ENCODE measurements around the gene USF2.

Gene USF2

GRCh38 chr19:35287713-35288112 is 19.0 kb downstream of the USF2 start:
- no peak for DNase-seq

- no peak for DNase-seq
Measured at GRCh38 chr19:35288331-35288730, 19.6 kb downstream of the USF2 start.

- DNase-seq, result no peak
Measured at GRCh38 chr19:35288906-35289305, 20.1 kb downstream of the USF2 start.

- DNase-seq, result no peak
Measured at GRCh38 chr19:35290381-35291127, 21.8 kb downstream of the USF2 start.

- no peak for DNase-seq
Measured at GRCh38 chr19:35291259-35291658, 22.5 kb downstream of the USF2 start.

- DNase-seq, result no peak
Measured at GRCh38 chr19:35291916-35292315, 23.2 kb downstream of the USF2 start, which contains the start of gene MAG. MAG (plus strand) TSS chr19:35292161; CDS start chr19:35295409, 3,248 bp downstream.

GRCh38 chr19:35292421-35293362 is 23.9 kb downstream of the USF2 start:
- DNase-seq, result no peak

- DNase-seq, result no peak
Measured at GRCh38 chr19:35293363-35293739, 24.6 kb downstream of the USF2 start.

- no peak for DNase-seq
Measured at GRCh38 chr19:35293808-35294207, 25.0 kb downstream of the USF2 start.

GRCh38 chr19:35294328-35294727 is 25.6 kb downstream of the USF2 start:
- DNase-seq, result no peak

- no peak for DNase-seq
Measured at GRCh38 chr19:35294859-35295791, 26.4 kb downstream of the USF2 start.

GRCh38 chr19:35295792-35296462 is 27.2 kb downstream of the USF2 start:
- no peak for DNase-seq

GRCh38 chr19:35296644-35297514 is 28.1 kb downstream of the USF2 start:
- DNase-seq, result no peak

- DNase-seq, result no peak
Measured at GRCh38 chr19:35297515-35297848, 28.7 kb downstream of the USF2 start.

- no peak for DNase-seq
Measured at GRCh38 chr19:35297922-35298321, 29.2 kb downstream of the USF2 start.

GRCh38 chr19:35298561-35298972 is 29.8 kb downstream of the USF2 start:
- DNase-seq, result no peak

GRCh38 chr19:35299523-35300338 is 31.0 kb downstream of the USF2 start:
- no peak for DNase-seq

- DNase-seq, result no peak
Measured at GRCh38 chr19:35300339-35300649, 31.5 kb downstream of the USF2 start.

GRCh38 chr19:35301961-35302360 is 33.2 kb downstream of the USF2 start:
- DNase-seq, result no peak

- no peak for DNase-seq
Measured at GRCh38 chr19:35302446-35302845, 33.7 kb downstream of the USF2 start.

Data from cortex of kidney (tissue), 1 donor.